ENCODE results near the gene ATXN7L1. TPM values are rescaled to one million over a fixed set of nuclear protein-coding genes. Genes with fewer than 3 reads are reported as not detected.

The ATXN7L1 gene
- total RNA-seq, 2 donors from 2014 or later = 3.6 to 5.4 TPM

DNA sequence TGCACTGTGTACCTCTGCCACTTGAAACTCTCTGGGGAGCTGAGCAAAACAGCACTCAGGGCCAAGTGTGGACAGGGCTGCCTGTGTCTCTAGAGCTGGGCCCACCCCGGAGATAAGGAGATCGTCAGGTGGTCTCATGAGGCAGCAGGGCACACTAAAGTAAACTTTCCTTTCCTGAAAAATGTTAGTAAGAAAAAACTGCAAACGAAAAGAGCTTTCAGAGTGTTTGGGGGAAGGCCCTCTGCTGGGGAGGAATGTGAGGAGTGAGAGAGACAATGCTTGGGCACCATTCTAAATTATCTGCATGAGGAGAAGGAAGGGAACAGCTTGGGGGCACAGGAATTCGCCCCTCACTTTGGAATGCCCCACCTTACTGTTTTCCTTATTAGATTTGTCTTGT is 127.7 kb downstream of the ATXN7L1 start:
- DNase-seq (ENCODE audit: low spot score) (no peak), ATAC-seq (no peak)
- Mint-ChIP-seq H3K4me1 (ENCODE audit: low read depth in 2 of 2) (peaks cover 0 to 2% of the 10 kb centered on the region in 2 donors), H3K9me3 (no peaks in the 10 kb centered on the region), H3K27me3 (no peaks in the 10 kb centered on the region), H3K4me3 (no peak overlapping the region), H3K27ac (peak overlapping the region in 1 of 2 donors; percentile 30), H3K36me3 (no peaks in the 10 kb centered on the region)

DNA sequence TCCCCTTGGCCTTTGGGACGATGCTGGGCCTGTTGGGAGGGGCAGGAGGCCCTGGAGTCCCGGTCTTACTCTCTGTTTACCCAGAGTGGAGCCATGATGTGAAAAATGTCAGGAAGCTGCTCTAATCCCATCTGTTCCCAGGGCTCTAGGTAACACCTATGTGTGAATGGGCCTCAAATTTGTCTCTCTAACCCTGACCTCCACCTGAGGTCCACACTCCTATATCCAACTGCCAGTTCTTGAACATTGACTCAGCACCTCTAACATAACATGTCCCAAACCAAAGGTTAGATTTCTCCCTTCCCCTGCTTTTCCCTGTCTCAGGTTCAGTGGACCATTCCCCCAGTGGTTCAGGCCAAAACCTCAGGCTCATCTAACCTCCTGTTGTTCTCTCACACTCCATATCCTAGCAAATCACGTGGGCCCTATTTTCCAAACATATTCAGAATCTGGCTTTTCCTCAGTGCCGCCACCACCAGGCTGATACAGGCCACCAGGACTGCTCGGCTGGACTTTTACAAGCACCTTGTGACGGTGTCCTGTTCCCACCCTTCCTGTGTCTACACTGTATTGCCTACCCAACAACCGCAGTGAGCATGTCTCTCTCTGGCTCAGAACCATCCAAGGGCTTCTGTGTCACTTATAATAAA is 130.6 kb downstream of the ATXN7L1 start:
- DNase-seq (ENCODE audit: low spot score) = no peak
- Mint-ChIP-seq H3K27me3 (no peaks in the 10 kb centered on the region), H3K9me3 (no peaks in the 10 kb centered on the region), H3K27ac (no peak overlapping the region), H3K4me3 (no peak overlapping the region), H3K36me3 (no peaks in the 10 kb centered on the region), H3K4me1 (ENCODE audit: low read depth in 2 of 2) (peaks cover 0 to 2% of the 10 kb centered on the region in 2 donors)
- ATAC-seq = no peak

DNA sequence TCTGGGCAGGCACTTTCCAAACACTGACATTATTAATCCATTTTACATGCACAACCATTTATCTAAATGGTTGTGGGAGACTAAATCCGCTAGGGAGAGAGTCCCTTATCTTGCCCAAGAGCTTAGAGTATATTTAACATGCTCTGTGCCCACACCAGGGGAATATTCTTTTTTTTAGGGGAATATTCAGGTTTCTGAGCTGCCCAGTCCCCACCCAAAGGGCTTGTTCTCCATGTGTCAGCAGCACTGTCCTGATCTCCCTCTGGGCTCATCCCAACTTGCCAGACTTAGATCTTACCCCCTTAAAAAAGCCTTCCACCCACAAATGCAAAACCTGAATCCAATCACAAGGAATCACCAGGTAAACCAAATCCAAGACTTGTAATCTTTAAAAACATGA is 132.1 kb downstream of the ATXN7L1 start:
- Mint-ChIP-seq H3K27ac (no peak overlapping the region), H3K36me3 (no peaks in the 10 kb centered on the region), H3K4me3 (no peak overlapping the region), H3K9me3 (no peaks in the 10 kb centered on the region), H3K4me1 (ENCODE audit: low read depth in 2 of 2) (peaks cover 0 to 9% of the 10 kb centered on the region in 2 donors), H3K27me3 (no peaks in the 10 kb centered on the region)
- DNase-seq (ENCODE audit: low spot score) = no peak
- ATAC-seq = no peak

DNA sequence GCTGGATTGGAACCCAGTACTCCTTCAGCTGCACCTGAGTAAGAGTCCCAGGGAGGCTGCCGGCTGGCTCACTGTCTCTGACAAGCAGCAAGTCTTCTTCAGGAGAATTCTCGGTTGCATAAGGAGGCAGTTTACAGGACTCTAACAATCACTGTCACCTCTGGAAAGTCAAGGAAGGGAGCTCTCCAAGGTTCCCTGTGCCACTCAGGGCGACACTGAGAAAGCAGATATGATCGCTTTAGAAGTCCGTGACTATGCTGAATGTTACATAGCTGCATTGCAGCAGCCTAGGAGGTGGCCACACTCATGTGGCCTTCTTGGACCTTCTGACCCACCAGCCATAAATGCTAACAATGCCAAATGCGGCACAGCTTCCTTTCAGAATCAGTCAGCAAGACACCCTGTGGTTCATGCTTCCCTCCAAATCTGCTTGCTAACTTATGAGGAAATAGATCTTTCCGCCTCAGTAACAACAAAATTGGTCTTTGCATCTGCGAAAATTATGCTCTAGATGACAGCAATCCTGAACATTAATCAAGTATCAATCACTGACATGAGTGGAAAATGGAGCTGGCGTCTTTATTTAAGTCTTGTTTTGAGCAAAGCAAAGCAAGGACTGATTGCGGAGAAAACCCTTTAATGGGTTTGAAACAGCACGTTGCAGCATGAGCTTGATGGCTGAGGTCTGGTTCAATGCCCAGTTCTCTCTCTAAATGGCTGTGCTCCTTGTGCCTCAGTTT is 132.9 kb downstream of the ATXN7L1 start:
- H3K27me3 Mint-ChIP-seq = no peaks in the 10 kb centered on the region
- H3K4me1 Mint-ChIP-seq (ENCODE audit: low read depth in 2 of 2) = peaks cover 0 to 10% of the 10 kb centered on the region in 2 donors
- H3K4me3 Mint-ChIP-seq = no peak overlapping the region
- no peak for ATAC-seq
- no peaks in the 10 kb centered on the region for H3K9me3 Mint-ChIP-seq
- no peak overlapping the region for H3K27ac Mint-ChIP-seq
- no peak for DNase-seq (ENCODE audit: low spot score)
- H3K36me3 Mint-ChIP-seq = no peaks in the 10 kb centered on the region

DNA sequence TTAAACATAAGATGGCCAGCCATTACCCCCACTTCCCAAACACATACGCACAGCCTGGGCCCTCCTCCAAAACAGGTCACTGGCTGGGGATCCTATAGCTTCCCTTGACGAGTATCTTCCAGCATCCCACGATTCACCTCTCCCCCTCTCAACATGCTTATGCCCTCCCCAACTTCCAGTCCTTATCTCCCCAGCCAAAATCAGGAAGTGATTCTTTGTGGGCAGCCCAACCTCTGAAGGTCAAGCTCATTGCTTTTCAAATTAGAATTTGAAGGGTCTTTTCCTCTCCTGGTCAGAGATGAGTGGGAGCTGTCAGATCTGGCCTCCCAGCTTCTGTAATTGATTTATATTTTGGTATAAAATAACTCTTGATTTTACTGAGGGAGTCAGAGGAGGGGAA is 133.6 kb downstream of the ATXN7L1 start:
- no peaks in the 10 kb centered on the region for H3K9me3 Mint-ChIP-seq
- no peak overlapping the region for H3K4me3 Mint-ChIP-seq
- peaks cover 0 to 12% of the 10 kb centered on the region in 2 donors for H3K4me1 Mint-ChIP-seq (ENCODE audit: low read depth in 2 of 2)
- H3K36me3 Mint-ChIP-seq = no peaks in the 10 kb centered on the region
- no peak for ATAC-seq
- DNase-seq (ENCODE audit: low spot score) = no peak
- no peak overlapping the region for H3K27ac Mint-ChIP-seq
- no peaks in the 10 kb centered on the region for H3K27me3 Mint-ChIP-seq

DNA sequence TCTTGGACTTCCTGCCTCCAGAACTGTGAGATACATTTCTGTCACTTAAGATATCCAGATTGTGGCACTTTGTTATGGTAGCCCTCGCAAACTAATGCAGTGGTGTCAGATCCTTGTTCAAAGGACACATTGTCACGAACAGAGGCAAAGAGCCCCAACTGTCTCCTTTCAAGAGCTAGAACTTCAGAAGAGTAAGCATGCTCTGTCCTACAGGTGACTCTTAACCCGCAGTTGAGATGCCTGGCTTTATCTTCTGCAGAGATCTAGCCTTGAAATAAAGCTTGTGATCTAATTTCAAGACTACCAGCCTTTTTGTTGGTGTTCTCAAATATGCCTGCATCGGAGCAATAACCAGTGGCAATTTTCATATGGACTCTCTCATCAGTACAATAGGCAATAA is 134.4 kb downstream of the ATXN7L1 start:
- H3K36me3 Mint-ChIP-seq = no peaks in the 10 kb centered on the region
- no peaks in the 10 kb centered on the region for H3K27me3 Mint-ChIP-seq
- ATAC-seq = no peak
- no peak for DNase-seq (ENCODE audit: low spot score)
- H3K4me1 Mint-ChIP-seq (ENCODE audit: low read depth in 2 of 2) = peaks cover 0 to 12% of the 10 kb centered on the region in 2 donors
- no peak overlapping the region for H3K4me3 Mint-ChIP-seq
- no peaks in the 10 kb centered on the region for H3K9me3 Mint-ChIP-seq
- no peak overlapping the region for H3K27ac Mint-ChIP-seq

DNA sequence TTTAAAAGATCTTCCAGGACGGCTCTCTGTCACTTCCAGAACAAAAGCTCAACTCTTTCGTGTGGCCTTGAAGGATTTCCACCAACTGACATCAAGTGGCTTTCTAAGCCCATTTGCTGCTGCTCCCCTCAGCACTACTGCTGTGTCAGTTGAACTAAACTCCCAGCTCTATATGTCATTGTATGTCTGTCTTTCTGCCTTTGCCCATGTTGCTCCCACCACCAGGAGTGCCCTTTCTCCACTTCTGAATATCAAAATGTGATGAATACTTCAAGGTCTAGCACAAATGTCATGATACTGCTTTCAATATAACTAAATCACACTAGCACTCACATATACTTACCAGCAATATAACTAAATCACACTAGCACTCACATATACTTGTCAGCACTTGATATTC is 138.3 kb downstream of the ATXN7L1 start:
- DNase-seq (ENCODE audit: low spot score) = no peak
- H3K4me1 Mint-ChIP-seq (ENCODE audit: low read depth in 2 of 2) = peaks cover 0 to 10% of the 10 kb centered on the region in 2 donors
- no peak for ATAC-seq
- H3K4me3 Mint-ChIP-seq = no peak overlapping the region
- H3K36me3 Mint-ChIP-seq = no peaks in the 10 kb centered on the region
- H3K9me3 Mint-ChIP-seq = no peaks in the 10 kb centered on the region
- H3K27ac Mint-ChIP-seq = no peak overlapping the region
- H3K27me3 Mint-ChIP-seq = no peaks in the 10 kb centered on the region

DNA sequence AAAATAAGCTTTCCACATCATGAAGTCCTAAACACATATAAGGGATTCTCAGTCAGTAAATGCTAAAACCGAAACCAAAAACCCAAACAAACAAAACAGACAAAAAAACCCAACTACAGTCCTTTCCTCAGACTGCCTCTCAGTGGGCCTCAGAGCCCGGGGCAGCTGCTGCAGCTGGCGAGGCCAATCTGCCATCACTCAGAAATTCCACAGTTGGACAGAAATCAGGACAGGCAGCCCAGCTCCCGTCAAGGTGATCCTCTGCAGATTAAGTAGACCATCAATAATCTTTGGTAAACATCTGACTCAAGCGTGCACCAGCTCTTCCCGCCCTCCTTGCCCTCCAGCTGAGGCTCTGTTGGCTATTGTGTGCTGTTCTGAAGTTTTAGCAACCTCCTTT is 142.2 kb downstream of the ATXN7L1 start:
- no peak for ATAC-seq
- no peak for DNase-seq (ENCODE audit: low spot score)
- no peak overlapping the region for H3K4me3 Mint-ChIP-seq
- H3K27me3 Mint-ChIP-seq = no peaks in the 10 kb centered on the region
- no peaks in the 10 kb centered on the region for H3K9me3 Mint-ChIP-seq
- no peaks in the 10 kb centered on the region for H3K36me3 Mint-ChIP-seq
- peaks cover 0 to 9% of the 10 kb centered on the region in 2 donors for H3K4me1 Mint-ChIP-seq (ENCODE audit: low read depth in 2 of 2)
- no peak overlapping the region for H3K27ac Mint-ChIP-seq

DNA sequence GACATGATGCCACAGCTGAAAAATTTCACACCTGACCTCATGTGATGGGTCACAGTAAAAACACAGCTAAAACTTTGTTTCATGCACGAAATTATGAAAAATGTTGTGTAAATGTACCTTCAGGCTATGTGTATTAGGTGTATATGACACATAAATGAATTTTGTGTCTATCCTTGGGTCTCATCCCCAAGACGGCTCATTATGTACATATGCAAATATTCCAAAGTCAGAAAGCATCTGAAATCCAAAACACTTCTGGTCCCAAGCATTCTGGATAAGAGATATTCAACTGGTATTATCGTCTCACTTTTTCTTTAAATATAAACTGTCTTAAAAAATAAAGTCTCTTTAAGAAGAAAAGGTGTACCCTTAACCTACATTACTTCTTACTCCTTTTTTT is 145.4 kb downstream of the ATXN7L1 start:
- ATAC-seq = no peak
- no peaks in the 10 kb centered on the region for H3K9me3 Mint-ChIP-seq
- H3K27me3 Mint-ChIP-seq = no peaks in the 10 kb centered on the region

DNA sequence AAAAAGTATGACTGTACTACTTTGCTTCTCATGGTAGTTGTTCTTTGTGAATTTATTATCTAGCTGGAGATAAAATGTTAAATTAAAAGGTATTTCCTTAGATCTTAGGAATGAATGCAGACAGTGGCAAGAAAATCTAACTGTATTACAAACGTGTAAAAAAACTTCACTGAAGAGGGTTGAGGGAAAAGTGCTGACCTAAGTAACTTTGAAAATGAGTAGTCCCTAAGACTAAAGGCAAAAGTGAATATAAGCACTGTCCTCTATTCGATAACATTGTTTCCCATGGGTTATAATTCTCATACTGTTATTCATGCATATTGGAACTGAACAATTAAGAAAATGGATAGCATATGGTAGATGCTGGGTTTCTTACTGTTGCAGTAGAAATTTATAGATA is 148.4 kb downstream of the ATXN7L1 start:
- DNase-seq (ENCODE audit: low spot score) = no peak
- no peak for ATAC-seq
- no peaks in the 10 kb centered on the region for H3K9me3 Mint-ChIP-seq
- no peaks in the 10 kb centered on the region for H3K36me3 Mint-ChIP-seq
- no peak overlapping the region for H3K4me3 Mint-ChIP-seq
- H3K27ac Mint-ChIP-seq = no peak overlapping the region
- no peaks in the 10 kb centered on the region for H3K27me3 Mint-ChIP-seq
- peaks cover 5 to 9% of the 10 kb centered on the region in 2 donors for H3K4me1 Mint-ChIP-seq (ENCODE audit: low read depth in 2 of 2)

More for the DNA sequence above, 145.4 kb downstream of the ATXN7L1 start:
- H3K4me3 Mint-ChIP-seq = no peak overlapping the region
- H3K27ac Mint-ChIP-seq = no peak overlapping the region
- no peak for DNase-seq (ENCODE audit: low spot score)
- no peaks in the 10 kb centered on the region for H3K36me3 Mint-ChIP-seq
- H3K4me1 Mint-ChIP-seq (ENCODE audit: low read depth in 2 of 2) = peaks cover 0 to 5% of the 10 kb centered on the region in 2 donors

DNA sequence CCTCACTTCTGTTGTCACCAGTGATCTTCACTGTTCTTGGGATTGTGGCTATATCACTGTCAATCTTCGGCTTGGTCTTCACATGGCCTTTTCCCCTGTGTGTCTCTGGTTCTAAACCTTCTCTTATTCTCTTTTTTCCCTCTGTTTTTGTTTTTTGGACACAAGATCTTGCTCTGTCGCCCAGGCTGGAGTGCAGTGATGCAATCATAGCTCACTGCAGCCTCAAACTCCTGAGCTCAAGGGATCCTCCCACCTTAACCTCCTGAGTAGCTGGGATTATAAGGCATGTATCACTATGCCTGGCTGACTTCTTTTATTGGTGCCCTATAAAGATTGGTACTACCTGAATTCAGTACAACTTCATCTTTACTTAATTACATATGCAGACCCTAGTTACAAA is 151.7 kb downstream of the ATXN7L1 start:
- Mint-ChIP-seq H3K36me3 (no peaks in the 10 kb centered on the region), H3K4me3 (no peak overlapping the region), H3K27me3 (no peaks in the 10 kb centered on the region), H3K9me3 (no peaks in the 10 kb centered on the region), H3K27ac (no peak overlapping the region), H3K4me1 (ENCODE audit: low read depth in 2 of 2) (peaks cover 4 to 5% of the 10 kb centered on the region in 2 donors)
- ATAC-seq = no peak
- no peak for DNase-seq (ENCODE audit: low spot score)

DNA sequence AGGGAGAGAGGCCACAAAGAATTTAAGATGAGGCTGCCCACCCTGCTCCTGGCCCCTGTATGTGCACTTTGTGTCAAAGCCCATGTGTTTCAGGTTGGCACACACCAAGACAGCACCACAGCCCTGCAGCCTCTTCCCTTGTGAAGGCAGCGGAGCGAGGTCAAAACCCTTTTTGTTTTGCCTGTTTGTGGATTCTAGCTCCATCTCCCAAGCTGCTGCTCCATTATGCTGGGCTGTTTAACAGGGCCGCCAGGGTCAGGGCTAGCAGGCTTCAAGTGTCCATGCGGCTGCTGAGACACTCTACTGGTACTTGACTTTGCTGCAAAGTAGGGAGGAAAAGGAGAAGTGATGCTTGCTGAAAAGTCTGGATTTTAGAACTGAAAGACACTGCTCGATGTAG is 152.8 kb downstream of the ATXN7L1 start:
- DNase-seq (ENCODE audit: low spot score) (no peak), ATAC-seq (no peak)
- Mint-ChIP-seq H3K27me3 (no peaks in the 10 kb centered on the region), H3K4me1 (ENCODE audit: low read depth in 2 of 2) (peaks cover 5 to 6% of the 10 kb centered on the region in 2 donors), H3K36me3 (no peaks in the 10 kb centered on the region), H3K4me3 (no peak overlapping the region), H3K9me3 (no peaks in the 10 kb centered on the region), H3K27ac (no peak overlapping the region)

DNA sequence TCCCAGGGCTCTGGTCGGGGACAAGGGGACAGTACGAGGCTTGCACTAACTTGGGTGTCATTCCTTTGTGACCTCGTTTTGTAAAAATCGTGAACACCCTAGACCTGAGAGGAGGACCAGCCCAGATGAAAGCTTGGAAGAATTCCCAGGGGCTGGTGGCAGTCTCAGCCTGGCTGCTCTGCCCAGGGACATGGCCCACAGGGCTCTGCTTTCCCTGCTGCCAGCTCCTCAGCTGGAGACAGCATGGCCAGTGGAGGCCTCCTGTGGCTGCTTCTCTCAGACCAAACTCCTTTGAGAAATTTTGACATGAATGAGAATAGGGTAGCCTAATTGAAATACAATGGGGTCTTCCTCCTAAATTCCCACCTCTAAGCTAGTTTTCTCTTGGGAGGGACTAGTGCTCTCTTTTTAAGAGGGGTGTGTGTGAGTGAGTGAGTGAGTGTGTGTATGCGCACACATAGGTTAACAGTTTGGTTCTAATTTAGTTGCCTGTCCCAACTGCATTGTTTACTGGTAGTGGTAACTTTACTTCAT is 154.8 kb downstream of the ATXN7L1 start:
- Mint-ChIP-seq H3K27me3 (no peaks in the 10 kb centered on the region), H3K4me1 (ENCODE audit: low read depth in 2 of 2) (peaks cover 5 to 9% of the 10 kb centered on the region in 2 donors), H3K4me3 (no peak overlapping the region), H3K27ac (no peak overlapping the region), H3K9me3 (no peaks in the 10 kb centered on the region), H3K36me3 (no peaks in the 10 kb centered on the region)
- no peak for DNase-seq (ENCODE audit: low spot score)
- no peak for ATAC-seq

DNA sequence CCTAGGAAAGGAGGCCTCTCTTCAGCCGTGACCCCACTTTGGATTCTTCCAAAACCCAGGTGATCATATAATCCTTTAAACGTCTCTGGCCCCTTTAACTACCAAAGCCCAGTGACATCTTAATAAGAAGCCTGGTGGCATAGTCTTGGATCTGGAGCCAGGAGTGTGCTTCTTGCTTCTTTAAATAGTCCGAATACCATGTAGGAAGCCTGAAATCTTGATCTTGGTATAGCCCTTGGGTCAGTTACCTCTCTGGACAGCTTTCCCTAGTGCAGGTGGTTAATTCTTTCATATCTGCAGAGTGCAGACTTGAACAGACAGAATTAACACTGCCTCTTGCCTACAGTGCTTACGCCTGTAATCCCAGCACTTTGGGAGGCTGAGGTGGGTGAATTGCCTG is 156.5 kb downstream of the ATXN7L1 start:
- Mint-ChIP-seq H3K4me1 (ENCODE audit: low read depth in 2 of 2) (peaks cover 3 to 9% of the 10 kb centered on the region in 2 donors), H3K27ac (no peak overlapping the region), H3K27me3 (no peaks in the 10 kb centered on the region), H3K9me3 (no peaks in the 10 kb centered on the region), H3K4me3 (no peak overlapping the region), H3K36me3 (no peaks in the 10 kb centered on the region)
- no peak for ATAC-seq
- no peak for DNase-seq (ENCODE audit: low spot score)

Measured in natural killer cell treated with Interleukin-12 subunit alpha and Interleukin-12 subunit beta and Interleukin-15 and Interleukin-18, amount 100 ng/mL, for 72 hours (primary cell).